Fibroblast of mammary gland (primary cell): ENCODE data around the gene RAB21.

ENCODE experiments used
- DNase-seq: peaks from one replicate; pipeline ENCODE4 v3.0.0-alpha.2; 2010; ENCODE audit warnings: low read depth
- H3K4me3 ChIP-seq: 2 replicates; pipeline ENCODE4 v1.5.1; 2011; ENCODE audit warnings: low read depth, mild to moderate bottlenecking, low read length, moderate library complexity; ENCODE audit not compliant: control insufficient read depth
- CTCF ChIP-seq: conservative IDR thresholded peaks from 2 replicates; pipeline ENCODE4 v1.5.1; 2011; ENCODE audit warnings: low read depth, low read length, inconsistent platforms; ENCODE audit not compliant: control insufficient read depth, insufficient read depth

RAB21 gene

DNA sequence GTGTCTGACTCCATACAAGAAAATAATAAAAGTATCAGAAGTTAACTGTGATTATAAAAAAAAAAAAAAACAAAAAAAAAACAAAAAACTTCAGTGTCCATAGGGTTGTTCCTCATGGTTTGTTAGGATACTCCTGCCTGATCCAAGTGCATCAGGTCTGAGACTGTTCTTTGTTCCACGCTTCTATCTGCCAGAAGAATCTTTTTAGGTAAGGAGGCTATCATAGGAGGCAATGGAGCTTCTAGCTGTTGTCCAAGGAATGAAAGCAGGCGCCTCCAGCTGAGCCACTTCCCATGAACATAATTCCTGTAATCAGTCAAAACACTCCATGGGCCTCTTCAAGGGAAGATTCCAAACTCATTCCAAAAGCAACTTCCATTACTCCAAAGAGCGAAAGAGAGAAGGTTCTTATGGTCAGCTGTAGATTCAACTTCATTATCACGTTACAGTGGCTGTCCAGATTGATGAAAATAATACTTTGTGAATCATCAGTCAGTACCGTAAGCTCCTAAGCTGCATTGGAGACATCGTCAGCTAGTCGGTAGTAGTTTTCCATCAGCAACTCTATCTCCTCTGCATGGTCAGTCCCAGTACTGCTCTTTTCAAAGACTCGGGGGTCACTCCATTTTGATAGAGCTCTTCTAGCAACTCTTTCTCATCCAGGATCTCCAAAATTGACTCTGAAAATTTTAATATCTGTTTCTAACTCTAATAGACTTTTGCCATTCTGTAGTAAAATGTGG lies 94.6 kb downstream of the RAB21 start:
- H3K4me3 ChIP-seq = no peak overlapping the region
- DNase-seq = no peak
- TF ChIP-seq CTCF = no peak
